ENCODE measurements around the gene WDR72.

Gene WDR72

GRCh38 chr15:53527996-53528395 is 231.5 kb downstream of the WDR72 start:
- no peak for DNase-seq

- DNase-seq = no peak
Observed at GRCh38 chr15:53525894-53526293, 233.6 kb downstream of the WDR72 start.

GRCh38 chr15:53522991-53523390 is 236.5 kb downstream of the WDR72 start:
- peak; percentile 2 for DNase-seq

DNA sequence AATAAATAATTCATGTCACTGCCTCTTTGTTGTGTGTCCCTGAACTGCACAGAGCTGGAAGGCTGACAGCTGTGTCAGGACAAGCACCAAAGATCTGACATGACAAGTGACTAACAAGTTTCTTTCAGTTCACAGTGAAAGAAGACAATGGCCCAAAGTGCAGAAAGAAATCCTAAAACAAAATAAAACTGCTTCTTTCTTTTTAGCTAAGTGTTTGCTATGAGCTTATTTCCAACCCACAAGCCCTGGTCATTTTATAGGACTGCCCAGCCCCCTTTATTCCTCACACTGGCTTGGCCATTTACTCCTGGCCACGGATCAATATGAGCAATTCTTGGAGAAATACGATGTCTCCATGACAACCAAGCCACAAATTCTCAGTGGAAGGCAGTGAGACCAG is 238.5 kb downstream of the WDR72 start:
- DNase-seq = no peak

- no peak for DNase-seq
Observed at GRCh38 chr15:53513431-53513830, 246.0 kb downstream of the WDR72 start.

GRCh38 chr15:53512029-53512428 is 247.4 kb downstream of the WDR72 start:
- DNase-seq = no peak

- no peak for DNase-seq
Observed at GRCh38 chr15:53511175-53511574, 248.3 kb downstream of the WDR72 start.

DNA sequence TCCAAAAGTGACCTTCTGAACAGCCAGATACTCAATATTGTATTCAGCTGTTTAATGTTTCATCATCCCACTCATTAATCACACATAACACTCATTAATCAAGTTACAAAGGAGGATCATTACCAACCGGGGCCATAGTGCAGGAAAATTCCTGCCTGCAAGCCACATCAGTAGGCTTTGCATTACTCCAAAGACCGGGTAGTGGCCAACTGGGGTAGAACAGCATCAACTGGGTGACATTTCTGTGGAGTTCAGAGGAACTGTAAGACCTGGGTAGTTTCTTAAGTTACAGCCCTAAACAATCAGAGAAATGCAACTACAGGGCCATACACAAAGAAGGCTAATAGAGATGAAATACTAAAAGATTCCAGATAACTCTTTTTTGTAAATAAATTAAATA is 253.1 kb downstream of the WDR72 start:
- DNase-seq = no peak

DNA sequence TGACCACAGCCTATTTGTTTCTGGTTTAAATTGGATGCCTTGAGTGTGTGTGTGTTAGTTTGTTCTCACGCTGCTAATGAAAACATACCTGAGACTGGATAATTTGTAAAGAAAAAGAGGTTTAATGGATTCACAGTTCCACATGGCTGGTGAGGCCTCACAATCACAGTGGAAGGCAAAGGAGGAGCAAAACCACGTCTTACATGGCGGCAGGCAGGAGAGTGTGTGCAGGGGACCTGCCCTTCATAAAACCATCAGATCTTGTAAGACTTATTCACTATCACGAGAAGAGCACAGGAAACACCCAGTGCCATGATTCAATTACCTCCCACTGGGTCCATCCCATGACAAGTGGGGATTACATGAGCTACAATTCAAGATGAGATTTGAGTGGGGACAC is 260.5 kb downstream of the WDR72 start:
- no peak for DNase-seq

DNA sequence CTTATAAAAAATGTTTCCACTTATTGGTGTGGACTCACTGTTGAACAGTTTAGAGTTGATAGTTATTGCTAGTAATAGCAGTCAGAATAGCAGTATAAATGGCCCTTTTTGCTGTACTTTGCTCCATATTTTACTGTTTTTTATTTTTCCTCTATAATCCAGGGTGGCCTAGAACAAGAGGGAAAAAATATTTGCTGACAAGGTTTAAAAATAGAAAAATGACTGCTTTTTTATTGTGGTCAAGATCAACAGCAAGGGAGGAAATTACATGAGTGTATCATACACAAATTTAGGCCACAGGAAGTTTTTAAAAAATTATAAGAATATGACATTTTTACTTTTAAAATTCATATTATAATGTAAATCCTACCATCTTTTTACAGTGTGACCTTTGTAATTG is 269.1 kb downstream of the WDR72 start:
- DNase-seq = no peak

- DNase-seq = no peak
Observed at GRCh38 chr15:53482055-53482454, 277.4 kb downstream of the WDR72 start.

DNA sequence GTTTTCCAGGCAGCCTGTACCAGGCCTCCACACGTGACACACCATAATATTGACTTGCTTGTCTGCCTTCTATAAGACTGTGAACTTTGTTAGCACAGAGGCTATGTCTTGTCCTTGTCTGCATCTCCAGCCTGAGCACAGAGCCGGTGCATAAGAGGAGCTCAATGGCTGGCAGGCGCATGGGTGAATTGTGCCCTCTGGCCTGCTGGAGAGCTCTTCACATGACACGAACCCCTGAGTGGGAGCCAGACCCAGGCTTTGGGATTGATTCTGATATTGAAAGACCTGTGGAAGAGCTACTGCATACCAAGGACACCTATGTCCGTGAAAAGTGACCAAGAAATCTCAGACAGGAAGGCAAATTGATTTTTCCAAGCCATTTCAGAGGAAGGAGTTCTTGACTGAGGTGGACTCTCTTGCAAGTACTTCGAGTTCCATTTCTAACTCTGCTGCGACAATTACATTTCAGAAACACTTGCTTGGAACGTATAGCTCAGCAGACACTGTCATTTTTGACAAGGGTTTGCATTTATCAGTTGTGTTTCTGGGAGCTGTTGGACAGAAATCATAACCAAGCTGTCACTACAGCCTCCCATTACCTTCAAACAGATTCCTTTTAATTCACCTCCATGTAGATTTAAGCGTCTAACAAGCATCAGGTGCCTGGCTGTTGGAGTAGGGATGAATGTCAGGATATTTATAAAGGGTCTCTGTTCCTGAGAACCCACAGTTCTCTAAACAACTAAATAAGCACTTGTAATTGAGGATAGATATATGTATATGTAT is 281.3 kb downstream of the WDR72 start:
- no peak for DNase-seq

- DNase-seq = no peak
Observed at GRCh38 chr15:53473886-53474285, 285.6 kb downstream of the WDR72 start.

DNA sequence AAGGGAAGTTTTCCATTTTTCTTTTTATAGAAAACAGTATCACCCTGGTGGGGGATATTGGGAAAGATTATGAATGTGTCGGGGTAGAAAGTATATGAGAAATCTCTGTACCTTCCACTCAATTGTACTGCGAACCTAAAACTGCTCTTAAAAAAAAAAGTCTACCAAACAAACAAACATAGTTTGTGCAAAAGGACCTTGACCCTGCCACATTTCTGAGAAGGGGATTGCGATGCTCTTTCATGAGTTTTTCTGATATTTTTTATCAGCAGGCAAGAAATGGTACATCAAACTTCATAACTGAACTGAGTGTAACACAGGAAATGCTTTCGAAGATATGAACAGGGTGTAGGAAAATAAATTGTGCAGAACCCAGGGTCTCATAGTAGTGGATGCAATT is 286.0 kb downstream of the WDR72 start:
- no peak for DNase-seq

- DNase-seq = no peak
Observed at GRCh38 chr15:53472883-53473282, 286.6 kb downstream of the WDR72 start.

- no peak for DNase-seq
Observed at GRCh38 chr15:53472210-53472609, 287.3 kb downstream of the WDR72 start.

DNA sequence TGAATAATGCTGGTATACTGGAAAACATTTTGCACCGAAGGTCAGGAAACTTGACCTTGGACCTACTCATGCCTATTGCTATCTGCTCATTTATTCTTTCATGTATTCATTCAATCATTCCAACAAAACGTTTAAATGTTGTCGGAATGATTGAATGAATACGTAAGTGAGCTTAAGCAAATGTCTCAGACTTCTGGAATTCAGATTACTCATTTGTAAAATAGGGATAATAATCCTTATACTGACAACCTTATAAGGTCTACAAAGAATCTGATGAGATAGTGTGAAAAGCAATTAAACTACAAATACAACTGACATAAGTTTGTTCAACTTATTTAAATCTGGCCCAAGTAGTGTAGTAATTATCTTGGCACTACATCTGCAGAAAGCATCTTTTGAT is 288.7 kb downstream of the WDR72 start:
- no peak for DNase-seq

DNA sequence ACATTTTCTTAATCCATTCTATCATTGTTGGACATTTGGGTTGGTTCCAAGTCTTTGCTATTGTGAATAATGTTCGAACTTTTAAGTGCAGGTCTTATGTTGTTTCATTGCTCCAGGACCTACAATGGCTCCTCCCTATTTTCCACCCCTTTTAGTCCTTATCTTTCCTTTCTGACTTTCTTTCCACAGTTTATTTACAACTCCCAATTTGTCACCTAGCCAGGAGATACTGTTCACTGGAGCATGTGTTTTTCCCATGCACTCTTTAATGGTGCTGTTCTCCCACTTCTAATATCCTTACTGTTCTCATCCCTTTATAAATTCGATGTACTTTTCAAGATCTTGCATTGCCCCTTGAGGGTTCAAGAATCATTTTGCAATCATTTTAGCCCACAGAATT is 290.0 kb downstream of the WDR72 start:
- no peak for DNase-seq

Measured in NCI-H1694 (cell line).